ENCODE measurements around the gene ERBB4.

Gene ERBB4

GRCh38 chr2:212173331-212173730 is 365.3 kb downstream of the ERBB4 start:
- no peak overlapping the region for H3K27ac ChIP-seq
- TF ChIP-seq CTCF (conservative IDR thresholded peaks at IDR 0.05): no peak

DNA sequence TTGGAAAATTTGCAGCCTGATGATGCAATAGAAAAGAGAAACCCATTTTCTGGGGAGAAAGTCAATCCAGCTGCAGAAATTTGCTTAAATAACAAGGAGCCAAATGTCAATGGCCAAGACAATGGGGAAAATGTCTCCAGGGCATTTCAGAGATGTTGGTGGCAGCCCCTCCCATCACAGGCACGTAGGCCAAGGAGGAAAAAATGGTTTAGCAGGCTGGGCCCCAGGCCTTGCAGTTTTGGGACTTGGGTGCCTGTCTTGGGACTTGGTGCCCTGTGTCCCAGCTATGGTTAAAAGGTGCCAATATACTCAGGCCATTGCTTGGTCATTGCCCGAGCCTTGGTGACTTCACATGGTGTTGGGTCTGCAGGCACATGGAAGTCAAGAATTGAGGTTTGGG is 368.2 kb downstream of the ERBB4 start:
- no peak for TF ChIP-seq CTCF (conservative IDR thresholded peaks at IDR 0.05)

GRCh38 chr2:212158081-212158480 is 380.5 kb downstream of the ERBB4 start:
- no peak overlapping the region for H3K27ac ChIP-seq
- TF ChIP-seq CTCF (conservative IDR thresholded peaks at IDR 0.05): no peak

More for the DNA sequence above, 368.2 kb downstream of the ERBB4 start:
- no peak overlapping the region for H3K27ac ChIP-seq

DNA sequence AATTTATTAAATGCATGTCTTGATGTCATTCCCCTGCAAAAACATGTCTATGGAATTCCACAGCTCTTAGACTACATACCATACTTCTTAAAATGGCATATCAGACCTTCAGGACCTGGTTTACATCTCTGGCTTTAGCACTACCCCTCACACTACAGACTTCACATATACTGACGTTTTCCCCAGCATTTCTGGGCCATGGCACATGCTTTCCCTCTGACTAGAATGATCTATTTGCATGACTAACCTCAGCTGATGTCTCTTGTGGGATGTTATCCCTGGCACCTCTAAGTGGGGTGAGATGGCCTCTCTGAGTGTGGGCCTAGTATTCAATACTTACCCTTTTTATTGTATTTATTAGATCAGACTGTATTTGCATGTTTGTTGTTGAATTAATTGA is 381.6 kb downstream of the ERBB4 start:
- H3K27ac ChIP-seq: no peak overlapping the region
- no peak for TF ChIP-seq CTCF (conservative IDR thresholded peaks at IDR 0.05)

GRCh38 chr2:212156088-212156487 is 382.5 kb downstream of the ERBB4 start:
- TF ChIP-seq CTCF (conservative IDR thresholded peaks at IDR 0.05): no peak
- H3K27ac ChIP-seq: no peak overlapping the region

GRCh38 chr2:212154477-212154878 is 384.1 kb downstream of the ERBB4 start:
- H3K27ac ChIP-seq: no peak overlapping the region
- no peak for TF ChIP-seq CTCF (conservative IDR thresholded peaks at IDR 0.05)

DNA sequence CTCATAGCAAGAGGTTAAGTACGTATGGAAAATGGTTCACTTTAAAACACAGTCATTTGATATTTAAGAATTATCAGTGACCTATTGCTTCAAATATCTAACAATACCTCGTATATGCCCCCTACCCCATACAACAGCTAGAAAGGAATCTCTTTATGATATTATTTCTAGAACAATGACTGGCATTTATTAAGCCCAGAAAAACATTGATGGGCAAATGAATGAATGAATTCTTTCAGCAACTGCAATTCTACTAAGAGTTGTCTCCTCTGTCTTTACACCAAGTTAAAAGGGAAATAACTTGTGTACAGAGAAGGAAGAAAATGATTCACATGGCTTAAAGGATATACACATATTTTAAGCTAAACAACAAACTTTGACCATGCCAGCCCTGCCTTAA is 384.7 kb downstream of the ERBB4 start:
- TF ChIP-seq CTCF (conservative IDR thresholded peaks at IDR 0.05): no peak
- H3K27ac ChIP-seq: no peak overlapping the region

All from VCaP (cell line).